ENCODE measurements around the gene LCE1D. TPM values are rescaled to one million over a fixed set of nuclear protein-coding genes. Genes with fewer than 3 reads are reported as not detected.

Gene LCE1D
- total and polyA plus RNA-seq, 8 donors, result not detected

DNA sequence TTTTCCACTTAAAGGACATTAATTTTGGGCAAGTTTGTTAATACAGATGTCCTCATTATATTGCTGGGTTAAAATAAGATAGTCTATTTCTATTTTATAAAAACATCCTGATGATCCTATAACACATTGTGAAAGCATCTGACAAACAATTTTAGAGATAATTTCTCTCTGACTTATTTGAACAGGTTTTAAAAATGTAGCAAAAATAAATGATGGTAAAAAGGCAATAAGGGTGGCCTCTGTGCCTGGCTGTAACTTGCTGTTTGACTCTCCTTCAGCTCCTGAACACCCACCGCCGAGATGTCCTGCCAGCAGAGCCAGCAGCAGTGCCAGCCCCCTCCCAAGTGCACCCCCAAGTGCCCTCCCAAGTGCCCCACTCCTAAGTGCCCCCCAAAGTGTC, 30.7 kb downstream of the LCE1D start, which contains the start of gene LCE1A:
Gene LCE1A, plus strand, starts transcription at position 301 of the 400 bp plus-strand sequence. Its CDS starts 0 bp downstream, at position 301.
- DNase-seq, result no peak
- TF ChIP-seq, protein P1, sequence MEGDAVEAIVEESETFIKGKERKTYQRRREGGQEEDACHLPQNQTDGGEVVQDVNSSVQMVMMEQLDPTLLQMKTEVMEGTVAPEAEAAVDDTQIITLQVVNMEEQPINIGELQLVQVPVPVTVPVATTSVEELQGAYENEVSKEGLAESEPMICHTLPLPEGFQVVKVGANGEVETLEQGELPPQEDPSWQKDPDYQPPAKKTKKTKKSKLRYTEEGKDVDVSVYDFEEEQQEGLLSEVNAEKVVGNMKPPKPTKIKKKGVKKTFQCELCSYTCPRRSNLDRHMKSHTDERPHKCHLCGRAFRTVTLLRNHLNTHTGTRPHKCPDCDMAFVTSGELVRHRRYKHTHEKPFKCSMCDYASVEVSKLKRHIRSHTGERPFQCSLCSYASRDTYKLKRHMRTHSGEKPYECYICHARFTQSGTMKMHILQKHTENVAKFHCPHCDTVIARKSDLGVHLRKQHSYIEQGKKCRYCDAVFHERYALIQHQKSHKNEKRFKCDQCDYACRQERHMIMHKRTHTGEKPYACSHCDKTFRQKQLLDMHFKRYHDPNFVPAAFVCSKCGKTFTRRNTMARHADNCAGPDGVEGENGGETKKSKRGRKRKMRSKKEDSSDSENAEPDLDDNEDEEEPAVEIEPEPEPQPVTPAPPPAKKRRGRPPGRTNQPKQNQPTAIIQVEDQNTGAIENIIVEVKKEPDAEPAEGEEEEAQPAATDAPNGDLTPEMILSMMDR (IDR thresholded peaks at IDR 0.05), result no peak
- no peak for ATAC-seq
- Histone ChIP-seq H3K36me3 (no peaks in the 10 kb centered on the region), H3K4me3 (no peak within 1 kb of the TSS), H3K9me3 (peaks cover 0 to 1% of the 10 kb centered on the region in 2 donors), H3K27me3 (peaks cover 0 to 14% of the 10 kb centered on the region in 2 donors), H3K27ac (no peak within 1 kb of the TSS), H3K4me1 (no peaks in the 10 kb centered on the region)
- intact Hi-C loops (cut with DNase I), result no loop called here

DNA sequence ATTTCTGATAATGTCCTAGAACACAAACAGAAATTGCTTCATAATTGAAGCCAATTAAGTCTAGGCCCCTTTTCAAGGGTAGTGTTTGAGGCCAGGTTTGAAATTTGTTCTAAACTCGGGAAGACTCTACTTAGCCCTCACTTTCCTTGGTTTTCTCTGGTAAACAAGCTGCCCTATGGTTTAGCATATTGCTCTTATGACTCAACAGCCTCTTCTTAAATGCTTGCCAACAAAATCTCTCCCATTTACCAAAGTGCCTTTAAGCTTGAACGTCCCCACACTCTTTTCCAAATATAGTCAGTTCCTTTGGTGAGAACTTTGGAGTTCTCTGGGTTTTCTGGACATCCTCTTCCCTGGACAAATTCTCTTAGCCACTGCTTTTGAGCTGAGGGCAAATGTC, 40.3 kb downstream of the LCE1D start:
- DNase-seq, result no peak
- H3K4me3 ChIP-seq, result no peak overlapping the region
- TF ChIP-seq, protein P1 (IDR thresholded peaks at IDR 0.05), result no peak
- no peaks in the 10 kb centered on the region for H3K36me3 ChIP-seq
- no peaks in the 10 kb centered on the region for H3K4me1 ChIP-seq
- H3K27me3 ChIP-seq, result no peaks in the 10 kb centered on the region
- peaks cover 0 to 5% of the 10 kb centered on the region in 2 donors for H3K9me3 ChIP-seq
- intact Hi-C loops (cut with DNase I), result no loop called here
- no peak overlapping the region for H3K27ac ChIP-seq
- no peak for ATAC-seq

DNA sequence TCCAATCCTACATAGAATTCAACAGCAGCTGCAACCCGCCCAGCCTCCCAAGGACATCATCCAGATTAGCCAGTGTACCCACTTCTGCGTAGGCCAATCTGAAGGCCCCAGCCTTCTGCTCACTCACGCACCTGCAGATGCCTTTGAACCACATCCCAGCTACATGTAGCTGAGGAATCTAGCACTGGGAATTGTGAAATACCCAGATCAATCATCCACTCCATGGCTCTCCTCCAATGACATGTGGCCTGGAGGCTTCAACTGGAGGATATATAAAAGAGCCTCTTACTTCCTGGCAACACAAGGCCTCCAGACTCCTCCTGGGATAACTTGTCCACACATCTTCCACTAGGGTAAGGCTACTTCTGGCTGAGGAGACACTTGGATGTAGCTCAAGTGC, 46.0 kb downstream of the LCE1D start, which contains the start of gene LCE6A:
Gene LCE6A, plus strand, starts transcription at position 301 of the 400 bp plus-strand sequence. CDS start 665 bp downstream, outside the sequence.
- Histone ChIP-seq H3K4me1 (no peaks in the 10 kb centered on the region), H3K27ac (no peak within 1 kb of the TSS), H3K27me3 (no peaks in the 10 kb centered on the region), H3K9me3 (no peaks in the 10 kb centered on the region), H3K36me3 (no peaks in the 10 kb centered on the region), H3K4me3 (no peak within 1 kb of the TSS)
- ATAC-seq, result no peak
- TF ChIP-seq, protein P1 (IDR thresholded peaks at IDR 0.05), result no peak
- intact Hi-C loops (cut with DNase I), result no loop called here
- DNase-seq, result no peak

Other genes with a start within 250 kb of the LCE1D start
- gene LCE3E, start 229.9 kb upstream of the LCE1D start, total RNA-seq, result not detected
- not detected for gene LCE3E, start 229.9 kb upstream of the LCE1D start, polyA plus RNA-seq (ENCODE audit: insufficient read length in 6 of 6)
- not detected for gene LCE3D, start 216.2 kb upstream of the LCE1D start, total RNA-seq
- gene LCE3D, start 216.2 kb upstream of the LCE1D start, polyA plus RNA-seq (ENCODE audit: insufficient read length in 6 of 6), result not detected
- gene LCE3C, start 196.5 kb upstream of the LCE1D start, total RNA-seq, result not detected
- not detected for gene LCE3C, start 196.5 kb upstream of the LCE1D start, polyA plus RNA-seq (ENCODE audit: insufficient read length in 6 of 6)
- gene LCE3B, start 182.9 kb upstream of the LCE1D start, total RNA-seq, result not detected
- gene LCE3B, start 182.9 kb upstream of the LCE1D start, polyA plus RNA-seq (ENCODE audit: insufficient read length in 6 of 6), result not detected
- not detected for gene LCE3A, start 173.6 kb upstream of the LCE1D start, total RNA-seq
- gene LCE3A, start 173.6 kb upstream of the LCE1D start, polyA plus RNA-seq (ENCODE audit: insufficient read length in 6 of 6), result not detected
- gene LCE2D, start 133.3 kb upstream of the LCE1D start, total RNA-seq, result not detected
- gene LCE2D, start 133.3 kb upstream of the LCE1D start, polyA plus RNA-seq (ENCODE audit: insufficient read length in 6 of 6), result not detected
- gene LCE2C, start 121.4 kb upstream of the LCE1D start, total RNA-seq, result not detected
- gene LCE2C, start 121.4 kb upstream of the LCE1D start, polyA plus RNA-seq (ENCODE audit: insufficient read length in 6 of 6), result not detected
- gene LCE2B, start 110.6 kb upstream of the LCE1D start, total RNA-seq, result not detected
- gene LCE2B, start 110.6 kb upstream of the LCE1D start, polyA plus RNA-seq (ENCODE audit: insufficient read length in 6 of 6), result not detected
- not detected for gene LCE2A, start 98.4 kb upstream of the LCE1D start, total RNA-seq
- gene LCE2A, start 98.4 kb upstream of the LCE1D start, polyA plus RNA-seq (ENCODE audit: insufficient read length in 6 of 6), result not detected
- gene LCE4A, start 88.6 kb upstream of the LCE1D start, total RNA-seq, result not detected
- gene LCE4A, start 88.6 kb upstream of the LCE1D start, polyA plus RNA-seq (ENCODE audit: insufficient read length in 6 of 6), result not detected
- gene KPRP, start 38.7 kb upstream of the LCE1D start, total RNA-seq, result not detected
- gene KPRP, start 38.7 kb upstream of the LCE1D start, polyA plus RNA-seq (ENCODE audit: insufficient read length in 6 of 6), result not detected
- not detected for gene LCE1F, start 21.6 kb upstream of the LCE1D start, total RNA-seq
- not detected for gene LCE1F, start 21.6 kb upstream of the LCE1D start, polyA plus RNA-seq (ENCODE audit: insufficient read length in 6 of 6)
- gene LCE1E, start 10.5 kb upstream of the LCE1D start, total RNA-seq, result not detected
- not detected for gene LCE1E, start 10.5 kb upstream of the LCE1D start, polyA plus RNA-seq (ENCODE audit: insufficient read length in 6 of 6)
- not detected for gene LCE1C, start 9.9 kb downstream of the LCE1D start, total RNA-seq
- gene LCE1C, start 9.9 kb downstream of the LCE1D start, polyA plus RNA-seq (ENCODE audit: insufficient read length in 6 of 6), result not detected
- gene LCE1B, start 15.2 kb downstream of the LCE1D start, total RNA-seq, result not detected
- not detected for gene LCE1B, start 15.2 kb downstream of the LCE1D start, polyA plus RNA-seq (ENCODE audit: insufficient read length in 6 of 6)
- not detected for gene LCE1A, start 30.8 kb downstream of the LCE1D start, total RNA-seq
- not detected for gene LCE1A, start 30.8 kb downstream of the LCE1D start, polyA plus RNA-seq (ENCODE audit: insufficient read length in 6 of 6)
- not detected for gene LCE6A, start 46.1 kb downstream of the LCE1D start, total RNA-seq
- gene LCE6A, start 46.1 kb downstream of the LCE1D start, polyA plus RNA-seq (ENCODE audit: insufficient read length in 6 of 6), result not detected
- gene LCE7A, start 63.3 kb downstream of the LCE1D start, total RNA-seq, result not detected
- gene LCE7A, start 63.3 kb downstream of the LCE1D start, polyA plus RNA-seq (ENCODE audit: insufficient read length in 6 of 6), result not detected
- gene SMCP, start 81.6 kb downstream of the LCE1D start, total RNA-seq, result not detected
- gene SMCP, start 81.6 kb downstream of the LCE1D start, polyA plus RNA-seq (ENCODE audit: insufficient read length in 6 of 6), result not detected
- under 1 TPM in 1 of 2 donors, not detected in 1; 0.12 TPM for gene IVL, start 111.8 kb downstream of the LCE1D start, total RNA-seq
- gene IVL, start 111.8 kb downstream of the LCE1D start, polyA plus RNA-seq (ENCODE audit: insufficient read length in 6 of 6), result not detected
- gene SPRR5, start 150.5 kb downstream of the LCE1D start, total RNA-seq, result not detected
- not detected for gene SPRR5, start 150.5 kb downstream of the LCE1D start, polyA plus RNA-seq (ENCODE audit: insufficient read length in 6 of 6)
- gene SPRR4, start 173.9 kb downstream of the LCE1D start, total RNA-seq, result not detected
- gene SPRR4, start 173.9 kb downstream of the LCE1D start, polyA plus RNA-seq (ENCODE audit: insufficient read length in 6 of 6), result not detected
- not detected for gene SPRR1A, start 187.4 kb downstream of the LCE1D start, total RNA-seq
- gene SPRR1A, start 187.4 kb downstream of the LCE1D start, polyA plus RNA-seq (ENCODE audit: insufficient read length in 6 of 6), result not detected
- not detected for gene SPRR3, start 205.0 kb downstream of the LCE1D start, total RNA-seq
- under 1 TPM in 4 of 6 donors, not detected in 2; 0.24 to 0.55 (median 0.29) TPM for gene SPRR3, start 205.0 kb downstream of the LCE1D start, polyA plus RNA-seq (ENCODE audit: insufficient read length in 6 of 6)
- under 1 TPM in 1 of 2 donors, not detected in 1; 0.73 TPM for gene SPRR1B, start 234.5 kb downstream of the LCE1D start, total RNA-seq
- gene SPRR1B, start 234.5 kb downstream of the LCE1D start, polyA plus RNA-seq (ENCODE audit: insufficient read length in 6 of 6), result under 1 TPM in 1 of 6 donors, not detected in 5; 0.24 TPM
- not detected for gene SPRR2D, start 244.4 kb downstream of the LCE1D start, total RNA-seq
- not detected for gene SPRR2D, start 244.4 kb downstream of the LCE1D start, polyA plus RNA-seq (ENCODE audit: insufficient read length in 6 of 6)